Central memory CD8-positive, alpha-beta T cell (primary cell): ENCODE results near the gene PCSK9.

Experiments
- ATAC-seq: fragments of 150-1000 bp; cut with Tn5 transposase; replicated peaks from 2 replicates; pipeline ENCODE4 v1.10.0; 2022; ENCODE audit warnings: mild to moderate bottlenecking, moderate FRiP score, moderate number of reproducible peaks; ENCODE audit not compliant: poor library complexity, severe bottlenecking; ENCODE audit errors: extremely low read depth
- DNase-seq, 2 donors: peaks; one replicate each; pipeline ENCODE4 v3.0.0; 2021; ENCODE audit warnings: low spot score in 2 of 2
- H3K27ac Mint-ChIP-seq: one replicate; pipeline ENCODE4 v1.8.0; 2022; ENCODE audit warnings: low read depth, mild to moderate bottlenecking, moderate library complexity, mixed read lengths
- H3K27me3 Mint-ChIP-seq: one replicate; pipeline ENCODE4 v1.8.0; 2022; ENCODE audit warnings: mixed read lengths
- H3K36me3 Mint-ChIP-seq: one replicate; pipeline ENCODE4 v1.8.0; 2022; ENCODE audit warnings: mild to moderate bottlenecking, moderate library complexity, mixed read lengths; ENCODE audit not compliant: insufficient read depth
- H3K4me1 Mint-ChIP-seq: one replicate; pipeline ENCODE4 v1.8.0; 2022; ENCODE audit warnings: mixed read lengths
- H3K4me3 Mint-ChIP-seq: one replicate; pipeline ENCODE4 v1.8.0; 2022; ENCODE audit warnings: mild to moderate bottlenecking, moderate library complexity, mixed read lengths
- H3K9me3 Mint-ChIP-seq: one replicate; pipeline ENCODE4 v1.8.0; 2022; ENCODE audit warnings: mixed read lengths

The PCSK9 gene

GRCh38 chr1:55050283-55050682, 10.9 kb downstream of the PCSK9 start:
- no peaks in the 10 kb centered on the region for H3K4me1 Mint-ChIP-seq
- DNase-seq (no peak), ATAC-seq (no peak)
- H3K27ac Mint-ChIP-seq: no peak overlapping the region
- no peak overlapping the region for H3K4me3 Mint-ChIP-seq
- no peaks in the 10 kb centered on the region for H3K27me3 Mint-ChIP-seq
- H3K9me3 Mint-ChIP-seq: no peaks in the 10 kb centered on the region
- H3K36me3 Mint-ChIP-seq: no peaks in the 10 kb centered on the region

GRCh38 chr1:55051169-55051568, 11.8 kb downstream of the PCSK9 start:
- ATAC-seq (no peak), DNase-seq (no peak)
- no peaks in the 10 kb centered on the region for H3K36me3 Mint-ChIP-seq
- no peaks in the 10 kb centered on the region for H3K27me3 Mint-ChIP-seq
- no peaks in the 10 kb centered on the region for H3K4me1 Mint-ChIP-seq
- H3K27ac Mint-ChIP-seq: no peak overlapping the region
- H3K4me3 Mint-ChIP-seq: no peak overlapping the region
- no peaks in the 10 kb centered on the region for H3K9me3 Mint-ChIP-seq

GRCh38 chr1:55051621-55052020, 12.3 kb downstream of the PCSK9 start:
- DNase-seq: no peak
- no peaks in the 10 kb centered on the region for H3K36me3 Mint-ChIP-seq
- H3K9me3 Mint-ChIP-seq: no peaks in the 10 kb centered on the region
- H3K4me3 Mint-ChIP-seq: no peak overlapping the region
- no peak for ATAC-seq
- H3K27me3 Mint-ChIP-seq: no peaks in the 10 kb centered on the region
- no peaks in the 10 kb centered on the region for H3K4me1 Mint-ChIP-seq
- H3K27ac Mint-ChIP-seq: no peak overlapping the region

GRCh38 chr1:55052221-55053142, 13.1 kb downstream of the PCSK9 start:
- H3K27ac Mint-ChIP-seq: no peak overlapping the region
- H3K9me3 Mint-ChIP-seq: no peaks in the 10 kb centered on the region
- no peaks in the 10 kb centered on the region for H3K36me3 Mint-ChIP-seq
- no peaks in the 10 kb centered on the region for H3K4me1 Mint-ChIP-seq
- no peak overlapping the region for H3K4me3 Mint-ChIP-seq
- DNase-seq (no peak), ATAC-seq (no peak)
- H3K27me3 Mint-ChIP-seq: no peaks in the 10 kb centered on the region

GRCh38 chr1:55053265-55053954, 14.1 kb downstream of the PCSK9 start:
- H3K36me3 Mint-ChIP-seq: no peaks in the 10 kb centered on the region
- no peaks in the 10 kb centered on the region for H3K9me3 Mint-ChIP-seq
- H3K27me3 Mint-ChIP-seq: no peaks in the 10 kb centered on the region
- H3K4me1 Mint-ChIP-seq: no peaks in the 10 kb centered on the region
- H3K4me3 Mint-ChIP-seq: no peak overlapping the region
- no peak for DNase-seq
- H3K27ac Mint-ChIP-seq: no peak overlapping the region
- ATAC-seq: no peak

GRCh38 chr1:55054396-55054795, 15.0 kb downstream of the PCSK9 start:
- Mint-ChIP-seq H3K4me3 (no peak overlapping the region), H3K9me3 (no peaks in the 10 kb centered on the region), H3K27ac (no peak overlapping the region), H3K27me3 (no peaks in the 10 kb centered on the region), H3K4me1 (no peaks in the 10 kb centered on the region), H3K36me3 (no peaks in the 10 kb centered on the region)
- no peak for ATAC-seq
- DNase-seq: no peak

- ATAC-seq: no peak
- Mint-ChIP-seq H3K9me3 (no peaks in the 10 kb centered on the region), H3K4me3 (no peak overlapping the region), H3K4me1 (no peaks in the 10 kb centered on the region), H3K36me3 (no peaks in the 10 kb centered on the region), H3K27me3 (no peaks in the 10 kb centered on the region), H3K27ac (no peak overlapping the region)
- no peak for DNase-seq
Observed at GRCh38 chr1:55055084-55055882, 15.9 kb downstream of the PCSK9 start.

- no peaks in the 10 kb centered on the region for H3K4me1 Mint-ChIP-seq
- no peak for DNase-seq
- H3K4me3 Mint-ChIP-seq: peak overlapping the region; percentile 23
- H3K27me3 Mint-ChIP-seq: no peaks in the 10 kb centered on the region
- no peak overlapping the region for H3K27ac Mint-ChIP-seq
- no peaks in the 10 kb centered on the region for H3K36me3 Mint-ChIP-seq
- no peak for ATAC-seq
- H3K9me3 Mint-ChIP-seq: no peaks in the 10 kb centered on the region
Observed at GRCh38 chr1:55055951-55056631, 16.7 kb downstream of the PCSK9 start.

- ATAC-seq (no peak), DNase-seq (no peak)
- no peak overlapping the region for H3K27ac Mint-ChIP-seq
- H3K36me3 Mint-ChIP-seq: no peaks in the 10 kb centered on the region
- no peaks in the 10 kb centered on the region for H3K4me1 Mint-ChIP-seq
- no peaks in the 10 kb centered on the region for H3K9me3 Mint-ChIP-seq
- no peaks in the 10 kb centered on the region for H3K27me3 Mint-ChIP-seq
- peak overlapping the region; percentile 23 for H3K4me3 Mint-ChIP-seq
Observed at GRCh38 chr1:55056632-55056992, 17.3 kb downstream of the PCSK9 start.

GRCh38 chr1:55057270-55057955, 18.1 kb downstream of the PCSK9 start:
- Mint-ChIP-seq H3K4me3 (no peak overlapping the region), H3K27me3 (no peaks in the 10 kb centered on the region), H3K9me3 (no peaks in the 10 kb centered on the region), H3K4me1 (no peaks in the 10 kb centered on the region), H3K27ac (no peak overlapping the region), H3K36me3 (no peaks in the 10 kb centered on the region)
- ATAC-seq (no peak), DNase-seq (no peak)

- Mint-ChIP-seq H3K27ac (no peak overlapping the region), H3K36me3 (no peaks in the 10 kb centered on the region), H3K27me3 (no peaks in the 10 kb centered on the region), H3K4me3 (no peak overlapping the region), H3K9me3 (no peaks in the 10 kb centered on the region), H3K4me1 (no peaks in the 10 kb centered on the region)
- no peak for DNase-seq
- ATAC-seq: no peak
Observed at GRCh38 chr1:55057956-55058298, 18.6 kb downstream of the PCSK9 start.
